HepG2 (cell line): ENCODE results near the gene HNRNPH3. TPM values are rescaled to one million over a fixed set of nuclear protein-coding genes. Genes with fewer than 3 reads are reported as not detected.

ENCODE experiments used
- FOXK1 ChIP-seq: sonication (generic); formaldehyde crosslinking; IDR thresholded peaks from 2 replicates; pipeline ENCODE4 v1.4.0; 2020; ENCODE audit warnings: low read depth, missing genetic modification reagents, borderline replicate concordance
- HOXA3 ChIP-seq: sonication (generic); formaldehyde crosslinking; IDR thresholded peaks from 2 replicates; pipeline ENCODE4 v1.5.0; 2020; ENCODE audit warnings: missing genetic modification reagents
- MED1 ChIP-seq: sonication (generic); formaldehyde crosslinking; IDR thresholded peaks from 2 replicates; pipeline ENCODE4 v1.4.0; 2020; ENCODE audit warnings: missing genetic modification reagents
- NBN ChIP-seq: fragments of 450-650 bp; conservative IDR thresholded peaks from 2 replicates; pipeline ENCODE4 v1.6.1; 2017
- NFAT5 ChIP-seq: sonication (generic); formaldehyde crosslinking; IDR thresholded peaks from 2 replicates; pipeline ENCODE4 v1.4.0; 2020; ENCODE audit warnings: missing genetic modification reagents
- POLR2G ChIP-seq: fragments of 200-400 bp; formaldehyde crosslinking; IDR thresholded peaks from 2 replicates; pipeline ENCODE4 v1.6.1; 2018; ENCODE audit warnings: mild to moderate bottlenecking, low read depth, low read length, moderate library complexity
- SRF ChIP-seq: IDR thresholded peaks from 2 replicates; pipeline ENCODE4 v1.6.1; 2011; ENCODE audit warnings: mild to moderate bottlenecking, low read depth, low read length, moderate library complexity
- TIGD3 ChIP-seq: sonication (generic); formaldehyde crosslinking; IDR thresholded peaks from 2 replicates; pipeline ENCODE4 v1.5.1; 2020; ENCODE audit warnings: mild to moderate bottlenecking, missing genetic modification reagents, borderline replicate concordance
- ZBTB2 ChIP-seq: sonication (generic); formaldehyde crosslinking; IDR thresholded peaks from 2 replicates; pipeline ENCODE4 v1.8.0; 2022; ENCODE audit warnings: low read depth, missing genetic modification reagents
- ZFP62 ChIP-seq: sonication (generic); formaldehyde crosslinking; IDR thresholded peaks from 2 replicates; pipeline ENCODE4 v1.4.0; 2020; ENCODE audit warnings: missing genetic modification reagents
- ZKSCAN1 ChIP-seq: fragments of 150-350 bp; IDR thresholded peaks from 2 replicates; pipeline ENCODE4 v1.6.1; 2014; ENCODE audit warnings: low read length
- ZNF234 ChIP-seq: sonication (generic); formaldehyde crosslinking; conservative IDR thresholded peaks from 2 replicates; pipeline ENCODE4 v1.5.1; 2020; ENCODE audit warnings: mild to moderate bottlenecking, missing genetic modification reagents
- ZNF496 ChIP-seq: sonication (generic); formaldehyde crosslinking; IDR thresholded peaks from 2 replicates; pipeline ENCODE4 v1.8.1; 2023; ENCODE audit warnings: mild to moderate bottlenecking, moderate library complexity, missing genetic modification reagents; ENCODE audit not compliant: insufficient replicate concordance
- ZNF674 ChIP-seq: sonication (generic); formaldehyde crosslinking; IDR thresholded peaks from 2 replicates; pipeline ENCODE4 v1.5.0; 2020; ENCODE audit warnings: low read depth, mild to moderate bottlenecking, missing genetic modification reagents
- ZNF766 ChIP-seq: sonication (generic); formaldehyde crosslinking; IDR thresholded peaks from 2 replicates; pipeline ENCODE4 v1.5.0; 2020; ENCODE audit warnings: missing genetic modification reagents, borderline replicate concordance
- ZNF782 ChIP-seq: sonication (generic); formaldehyde crosslinking; IDR thresholded peaks from 2 replicates; pipeline ENCODE4 v1.4.0; 2020; ENCODE audit warnings: missing genetic modification reagents, mild to moderate bottlenecking, borderline replicate concordance
- ZSCAN30 ChIP-seq: sonication (generic); formaldehyde crosslinking; IDR thresholded peaks from 2 replicates; pipeline ENCODE4 v1.5.0; 2020; ENCODE audit warnings: mild to moderate bottlenecking, missing genetic modification reagents
- polyA plus RNA-seq, 8 experiments: library from polyadenylated mRNA; depleted of rRNA in 3 of 8; stranded (reverse) in 7 of 8; unstranded in 1 of 8; fragments of >200 nt; fragmentation: Illumina TruSeq in 4 of 8; extraction: Trizol in 4 of 8; gene quantifications; 2 replicates each; pipeline versions ENCODE4 v1.2.1 to v1.2.3, GENCODE V29; 2011 to 2016; ENCODE audit warnings: low read depth in 4 of 8, missing spikeins in 1 of 8, mixed read lengths in 1 of 8; ENCODE audit not compliant: insufficient read depth in 1 of 8
- total RNA-seq, 5 experiments: library from RNA; depleted of rRNA; stranded (reverse); fragments of >200 nt; fragmentation: Illumina TruSeq; extraction: Trizol; gene quantifications; 2 replicates each; pipeline ENCODE4 v1.2.3, GENCODE V29; 2016; ENCODE audit warnings: low read depth in 1 of 5
- TF ChIP-seq, protein P1 (sequence below), 2 experiments: fragments of 450-650 bp in 1 of 2; sonication (generic) in 1 of 2; formaldehyde crosslinking; IDR thresholded peaks; 2 replicates each; pipeline versions ENCODE4 v1.5.0 to v1.8.0; 2020 to 2022; ENCODE audit warnings: mild to moderate bottlenecking in 1 of 2, missing genetic modification reagents in 1 of 2
- TF ChIP-seq, protein P2 (sequence below): sonication (generic); IDR thresholded peaks from 2 replicates; pipeline ENCODE4 v1.6.1; 2016; ENCODE audit warnings: low read depth, borderline replicate concordance

HNRNPH3 gene
- total and polyA plus RNA-seq, 2 of the 13 experiments (the other 11 are each of a cell fraction or from before 2014, with no cell fraction given) = 46.0 to 47.7 TPM

DNA sequence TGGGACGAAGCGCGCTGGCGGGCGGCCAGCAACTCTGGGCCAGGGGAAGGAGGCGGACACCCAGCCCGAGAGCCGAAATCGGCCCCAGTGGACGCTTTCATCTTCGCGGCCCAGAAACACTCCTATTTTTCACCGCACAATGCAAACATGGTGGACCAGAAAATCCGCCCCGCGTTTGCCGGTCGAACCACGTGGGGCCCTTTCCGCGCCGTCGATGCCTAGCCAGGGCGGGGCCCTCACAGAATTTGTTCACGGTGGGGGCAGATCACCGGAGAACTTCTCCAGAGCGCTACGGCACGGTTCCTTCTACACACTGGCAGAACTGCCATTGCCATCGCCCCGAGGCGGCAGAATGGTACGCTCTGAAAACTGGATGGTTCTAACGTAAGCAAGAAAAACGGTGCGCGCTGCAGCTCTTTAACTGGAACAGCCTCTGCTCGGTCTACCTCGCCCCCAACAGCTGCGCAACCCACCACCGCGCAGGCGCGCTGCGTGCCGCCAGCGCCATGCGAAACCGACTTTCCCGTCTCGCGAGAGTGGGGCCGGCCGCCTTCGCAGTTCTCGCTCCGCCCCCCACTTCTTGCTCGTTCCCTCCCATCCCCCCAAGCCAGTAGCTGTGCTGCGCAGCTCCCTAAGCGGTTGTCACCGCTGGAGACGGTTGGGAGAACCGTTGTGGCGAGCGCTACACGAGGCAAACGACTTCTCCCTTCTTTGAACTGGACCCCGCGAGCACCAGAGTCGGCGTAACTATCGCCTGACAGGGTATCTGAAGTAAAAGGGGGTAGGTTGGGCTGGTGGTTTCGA, at the start of gene HNRNPH3 (continued):
- TF ChIP-seq MED1 (CRISPR knock-in tag) (peak; percentile 86), NBN (no peak), ZSCAN30 (CRISPR knock-in tag) (no peak), ZKSCAN1 (peak; percentile 77), ZNF674 (CRISPR knock-in tag) (peak; percentile 84; the same call in 1 of the 2 replicates), ZNF496 (no peak), ZFP62 (CRISPR knock-in tag) (no peak), POLR2G (peak; percentile 99), ZNF766 (CRISPR knock-in tag) (peak; percentile 94; the same call in 1 of the 2 replicates), HOXA3 (CRISPR knock-in tag) (peak; percentile 96), ZBTB2 (CRISPR knock-in tag) (peak; percentile 75), ZNF782 (peak; percentile 66; the same call in 1 of the 2 replicates), SRF (no peak), FOXK1 (CRISPR knock-in tag) (peak; percentile 76; the same call in 1 of the 2 replicates), TIGD3 (CRISPR knock-in tag) (peak; percentile 31; the same call in 1 of the 2 replicates), NFAT5 (CRISPR knock-in tag) (peak; percentile 68), ZNF234 (CRISPR knock-in tag) (peak; percentile 54; the same call in 1 of the 2 replicates)
- TF ChIP-seq, protein P1, sequence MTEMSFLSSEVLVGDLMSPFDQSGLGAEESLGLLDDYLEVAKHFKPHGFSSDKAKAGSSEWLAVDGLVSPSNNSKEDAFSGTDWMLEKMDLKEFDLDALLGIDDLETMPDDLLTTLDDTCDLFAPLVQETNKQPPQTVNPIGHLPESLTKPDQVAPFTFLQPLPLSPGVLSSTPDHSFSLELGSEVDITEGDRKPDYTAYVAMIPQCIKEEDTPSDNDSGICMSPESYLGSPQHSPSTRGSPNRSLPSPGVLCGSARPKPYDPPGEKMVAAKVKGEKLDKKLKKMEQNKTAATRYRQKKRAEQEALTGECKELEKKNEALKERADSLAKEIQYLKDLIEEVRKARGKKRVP (CRISPR knock-in tag; IDR thresholded peaks at IDR 0.05) = peak in 1 of 2 experiments; percentile 83; a peak in 2 of 4 replicates
- TF ChIP-seq, protein P2, sequence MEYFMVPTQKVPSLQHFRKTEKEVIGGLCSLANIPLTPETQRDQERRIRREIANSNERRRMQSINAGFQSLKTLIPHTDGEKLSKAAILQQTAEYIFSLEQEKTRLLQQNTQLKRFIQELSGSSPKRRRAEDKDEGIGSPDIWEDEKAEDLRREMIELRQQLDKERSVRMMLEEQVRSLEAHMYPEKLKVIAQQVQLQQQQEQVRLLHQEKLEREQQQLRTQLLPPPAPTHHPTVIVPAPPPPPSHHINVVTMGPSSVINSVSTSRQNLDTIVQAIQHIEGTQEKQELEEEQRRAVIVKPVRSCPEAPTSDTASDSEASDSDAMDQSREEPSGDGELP = peak; percentile 93
